Activated T-cell treated with anti-CD3 and anti-CD28 coated beads, Interleukin-2, amount 50 U/mL, for 24 hours (primary cell): ENCODE results near the gene ABLIM2.
A peak's percentile ranks its signal among the peaks of the same experiment; 100 is the strongest.

ENCODE experiments used
- DNase-seq: peaks from one replicate; pipeline ENCODE4 v3.0.0-alpha.2; 2020
- H3K27ac Mint-ChIP-seq: 2 replicates; pipeline ENCODE4 v1.8.0; 2020; ENCODE audit warnings: mild to moderate bottlenecking, mixed read lengths
- H3K27me3 Mint-ChIP-seq: 2 replicates; pipeline ENCODE4 v1.8.0; 2020; ENCODE audit warnings: mixed read lengths
- H3K36me3 Mint-ChIP-seq: 2 replicates; pipeline ENCODE4 v1.8.0; 2020; ENCODE audit warnings: low read depth, mixed read lengths
- H3K4me1 Mint-ChIP-seq: 2 replicates; pipeline ENCODE4 v1.8.0; 2020; ENCODE audit warnings: low read depth, mixed read lengths
- H3K4me3 Mint-ChIP-seq: 2 replicates; pipeline ENCODE4 v1.8.0; 2020; ENCODE audit warnings: mild to moderate bottlenecking, moderate library complexity, mixed read lengths
- H3K9me3 Mint-ChIP-seq: 2 replicates; pipeline ENCODE4 v1.8.0; 2020; ENCODE audit warnings: mixed read lengths

Gene ABLIM2

GRCh38 chr4:8060632-8061031, 98.0 kb downstream of the ABLIM2 start:
- Mint-ChIP-seq H3K4me1 (no peaks in the 10 kb centered on the region), H3K36me3 (peaks cover 2% of the 10 kb centered on the region), H3K4me3 (no peak overlapping the region), H3K9me3 (peaks cover 16% of the 10 kb centered on the region), H3K27me3 (no peaks in the 10 kb centered on the region), H3K27ac (no peak overlapping the region)
- DNase-seq, result no peak

GRCh38 chr4:8058031-8058479, 100.6 kb downstream of the ABLIM2 start:
- no peak overlapping the region for H3K27ac Mint-ChIP-seq

GRCh38 chr4:8055206-8055605, 103.4 kb downstream of the ABLIM2 start:
- no peak for DNase-seq
- Mint-ChIP-seq H3K4me1 (no peaks in the 10 kb centered on the region), H3K36me3 (peaks cover 8% of the 10 kb centered on the region), H3K27ac (no peak overlapping the region), H3K4me3 (no peak overlapping the region), H3K27me3 (no peaks in the 10 kb centered on the region), H3K9me3 (peaks cover 8% of the 10 kb centered on the region)

More at GRCh38 chr4:8058031-8058479, 100.6 kb downstream of the ABLIM2 start:
- peaks cover 8% of the 10 kb centered on the region for H3K36me3 Mint-ChIP-seq
- H3K9me3 Mint-ChIP-seq, result peaks cover 8% of the 10 kb centered on the region
- no peak for DNase-seq
- no peaks in the 10 kb centered on the region for H3K4me1 Mint-ChIP-seq
- H3K4me3 Mint-ChIP-seq, result no peak overlapping the region
- no peaks in the 10 kb centered on the region for H3K27me3 Mint-ChIP-seq

DNA sequence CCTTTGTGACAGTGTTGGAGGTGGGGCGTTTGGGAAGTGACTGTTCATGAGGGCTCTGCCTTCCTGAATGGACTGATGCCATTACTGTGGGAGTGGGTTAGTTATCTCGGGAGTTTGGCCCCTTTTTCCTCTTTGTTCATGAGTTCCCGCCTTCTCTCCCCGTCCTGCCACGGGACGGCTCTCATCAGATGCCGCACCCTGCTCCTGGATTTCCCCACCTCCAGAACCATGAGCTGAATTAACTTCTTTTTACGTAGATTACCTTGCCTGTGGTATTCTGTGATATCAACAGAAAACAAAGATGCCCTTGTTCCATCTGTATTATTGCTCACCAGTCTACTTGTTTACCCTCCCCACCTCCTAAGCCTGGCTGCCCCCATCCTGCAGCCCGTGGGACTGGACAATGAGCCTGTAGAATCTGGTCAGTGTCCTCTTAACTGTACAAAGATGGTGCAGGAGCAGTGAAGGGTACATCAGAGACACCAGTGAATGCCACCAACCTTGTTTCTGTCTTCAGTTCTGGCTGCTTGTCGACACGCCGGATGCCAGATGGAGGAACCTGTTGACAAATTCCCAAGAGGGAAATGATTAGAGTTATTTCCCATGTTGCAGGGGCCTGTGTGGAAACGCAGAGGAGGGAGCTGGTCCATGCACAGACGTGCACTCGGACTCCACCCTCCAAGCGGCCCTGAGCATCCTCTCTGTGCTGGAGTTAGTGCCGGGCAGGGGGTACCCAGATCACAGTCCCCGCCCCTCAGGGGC, 104.7 kb downstream of the ABLIM2 start:
- Mint-ChIP-seq H3K27me3 (no peaks in the 10 kb centered on the region), H3K9me3 (peaks cover 8% of the 10 kb centered on the region), H3K4me3 (no peak overlapping the region), H3K4me1 (no peaks in the 10 kb centered on the region), H3K27ac (no peak overlapping the region), H3K36me3 (peaks cover 8% of the 10 kb centered on the region)
- DNase-seq, result no peak

- H3K27me3 Mint-ChIP-seq, result no peaks in the 10 kb centered on the region
- no peak for DNase-seq
- H3K4me1 Mint-ChIP-seq, result no peaks in the 10 kb centered on the region
- H3K9me3 Mint-ChIP-seq, result peaks cover 8% of the 10 kb centered on the region
- peaks cover 8% of the 10 kb centered on the region for H3K36me3 Mint-ChIP-seq
- H3K27ac Mint-ChIP-seq, result no peak overlapping the region
- no peak overlapping the region for H3K4me3 Mint-ChIP-seq
Observed at GRCh38 chr4:8052160-8052691, 106.4 kb downstream of the ABLIM2 start.

- H3K27me3 Mint-ChIP-seq, result no peaks in the 10 kb centered on the region
- H3K27ac Mint-ChIP-seq, result no peak overlapping the region
- H3K4me1 Mint-ChIP-seq, result no peaks in the 10 kb centered on the region
- H3K4me3 Mint-ChIP-seq, result no peak overlapping the region
- peaks cover 8% of the 10 kb centered on the region for H3K9me3 Mint-ChIP-seq
- peaks cover 8% of the 10 kb centered on the region for H3K36me3 Mint-ChIP-seq
- DNase-seq, result no peak
Observed at GRCh38 chr4:8051644-8052043, 107.0 kb downstream of the ABLIM2 start.

- no peak overlapping the region for H3K4me3 Mint-ChIP-seq
- no peak overlapping the region for H3K27ac Mint-ChIP-seq
- H3K9me3 Mint-ChIP-seq, result peaks cover 8% of the 10 kb centered on the region
- DNase-seq, result no peak
- H3K27me3 Mint-ChIP-seq, result no peaks in the 10 kb centered on the region
- peaks cover 8% of the 10 kb centered on the region for H3K36me3 Mint-ChIP-seq
- H3K4me1 Mint-ChIP-seq, result no peaks in the 10 kb centered on the region
Observed at GRCh38 chr4:8050555-8051206, 107.9 kb downstream of the ABLIM2 start.

GRCh38 chr4:8050180-8050554, 108.4 kb downstream of the ABLIM2 start:
- Mint-ChIP-seq H3K4me3 (no peak overlapping the region), H3K27ac (no peak overlapping the region), H3K9me3 (peaks cover 7% of the 10 kb centered on the region), H3K36me3 (peaks cover 5% of the 10 kb centered on the region), H3K4me1 (no peaks in the 10 kb centered on the region), H3K27me3 (no peaks in the 10 kb centered on the region)
- no peak for DNase-seq

DNA sequence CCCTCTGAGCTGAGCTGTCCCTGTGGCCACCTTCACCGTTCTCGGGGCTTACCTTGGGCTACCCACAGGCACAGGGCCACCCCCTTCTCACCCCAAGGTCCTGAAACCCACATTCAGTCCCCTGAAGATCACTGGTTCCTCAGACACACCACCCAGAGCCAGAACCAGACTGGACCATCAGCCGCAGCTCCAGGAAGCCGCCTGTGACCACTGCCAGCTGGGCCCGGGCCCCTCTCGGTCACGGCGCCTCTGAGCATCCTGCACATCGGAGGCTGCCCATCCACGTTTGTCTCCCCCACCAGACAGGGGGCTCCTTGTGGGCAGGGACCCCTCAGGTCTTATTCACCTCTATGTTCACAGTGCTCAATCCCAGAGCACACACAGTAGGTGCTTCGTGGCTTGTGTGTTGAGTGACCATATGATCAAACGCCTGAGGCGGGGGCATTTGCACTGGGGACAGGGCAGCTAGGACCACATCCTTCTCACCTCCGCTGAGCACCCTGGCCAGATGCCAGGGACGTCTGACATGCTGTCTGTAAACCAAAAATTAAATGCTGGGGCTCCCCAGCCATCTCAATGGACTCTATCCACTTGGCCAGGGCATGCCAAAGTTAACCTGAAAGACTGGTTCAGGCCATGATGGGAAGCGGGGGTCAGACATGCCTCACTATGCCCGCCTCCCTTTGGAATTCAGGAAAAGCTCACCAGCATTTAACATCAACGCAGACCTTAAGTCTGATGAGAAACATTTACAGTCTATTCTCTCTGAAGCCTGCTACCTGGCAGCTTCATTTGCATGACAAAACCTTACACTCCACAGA, 109.5 kb downstream of the ABLIM2 start:
- no peaks in the 10 kb centered on the region for H3K9me3 Mint-ChIP-seq

GRCh38 chr4:8047837-8048678, 110.6 kb downstream of the ABLIM2 start:
- Mint-ChIP-seq H3K4me3 (no peak overlapping the region), H3K9me3 (no peaks in the 10 kb centered on the region), H3K27ac (no peak overlapping the region), H3K36me3 (no peaks in the 10 kb centered on the region), H3K27me3 (no peaks in the 10 kb centered on the region), H3K4me1 (no peaks in the 10 kb centered on the region)
- DNase-seq, result no peak

More for the DNA sequence above, 109.5 kb downstream of the ABLIM2 start:
- H3K27ac Mint-ChIP-seq, result no peak overlapping the region
- H3K4me1 Mint-ChIP-seq, result no peaks in the 10 kb centered on the region
- no peak for DNase-seq
- no peaks in the 10 kb centered on the region for H3K36me3 Mint-ChIP-seq
- no peaks in the 10 kb centered on the region for H3K27me3 Mint-ChIP-seq
- no peak overlapping the region for H3K4me3 Mint-ChIP-seq

DNA sequence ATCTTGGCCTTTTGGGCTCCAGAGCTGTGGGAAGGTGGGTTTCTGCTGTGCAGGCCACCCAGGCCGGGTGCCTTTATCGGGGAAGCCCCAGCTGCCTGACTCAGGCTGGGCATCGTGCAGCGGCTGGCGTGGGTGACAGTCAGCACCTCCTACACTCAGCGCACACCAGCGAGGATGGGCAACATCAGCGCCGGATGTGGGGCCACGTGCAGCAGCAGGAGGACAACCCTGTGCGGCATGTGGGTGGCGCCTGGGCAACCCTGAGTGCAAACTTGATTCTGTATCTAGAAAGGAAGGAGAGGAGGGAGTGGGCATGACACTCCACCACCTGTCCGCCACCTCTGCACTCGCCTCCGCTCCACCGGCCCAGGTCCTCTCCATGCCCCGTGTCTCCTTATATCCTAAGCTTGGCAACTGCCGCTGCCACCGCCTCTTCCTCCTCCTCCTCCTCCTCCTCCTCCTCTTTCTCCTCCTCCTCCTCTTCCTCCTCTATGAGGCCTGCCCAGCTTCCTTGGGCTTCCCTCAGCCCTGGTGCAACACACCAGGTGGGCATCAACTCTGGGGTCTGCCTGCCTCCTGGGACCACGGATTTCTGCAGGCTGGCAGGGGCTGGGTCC, 111.6 kb downstream of the ABLIM2 start:
- H3K27ac Mint-ChIP-seq, result no peak overlapping the region
- no peaks in the 10 kb centered on the region for H3K9me3 Mint-ChIP-seq

GRCh38 chr4:8045909-8046308, 112.7 kb downstream of the ABLIM2 start:
- no peak overlapping the region for H3K4me3 Mint-ChIP-seq
- H3K4me1 Mint-ChIP-seq, result no peaks in the 10 kb centered on the region
- no peak overlapping the region for H3K27ac Mint-ChIP-seq
- H3K9me3 Mint-ChIP-seq, result no peaks in the 10 kb centered on the region
- H3K36me3 Mint-ChIP-seq, result no peaks in the 10 kb centered on the region
- no peak for DNase-seq
- no peaks in the 10 kb centered on the region for H3K27me3 Mint-ChIP-seq

More for the DNA sequence above, 111.6 kb downstream of the ABLIM2 start:
- Mint-ChIP-seq H3K27me3 (no peaks in the 10 kb centered on the region), H3K36me3 (no peaks in the 10 kb centered on the region), H3K4me3 (no peak overlapping the region), H3K4me1 (no peaks in the 10 kb centered on the region)
- peak; percentile 37 for DNase-seq

- H3K4me3 Mint-ChIP-seq, result no peak overlapping the region
- no peak overlapping the region for H3K27ac Mint-ChIP-seq
- H3K4me1 Mint-ChIP-seq, result no peaks in the 10 kb centered on the region
- H3K9me3 Mint-ChIP-seq, result no peaks in the 10 kb centered on the region
- H3K36me3 Mint-ChIP-seq, result no peaks in the 10 kb centered on the region
- no peak for DNase-seq
- H3K27me3 Mint-ChIP-seq, result no peaks in the 10 kb centered on the region
Observed at GRCh38 chr4:8044699-8045098, 113.9 kb downstream of the ABLIM2 start.
